Measurements from ENCODE around the gene RXFP4. TPM values are rescaled to one million over a fixed set of nuclear protein-coding genes. Genes with fewer than 3 reads are reported as not detected.

RXFP4 gene
- total and polyA plus RNA-seq, 9 of the 15 experiments (the other 6 are each of a cell fraction or from before 2014, with no cell fraction given) = 0.64 TPM; not detected in 8

GRCh38 chr1:155970531-155971167 is 29.2 kb downstream of the RXFP4 start (continued):
- TF ChIP-seq ZNF318 (IDR thresholded peaks at IDR 0.05; ENCODE audit: borderline replicate concordance in 1 of 2, low read depth in 1 of 2) (peak in 1 of 2 experiments; percentile 87; a peak in 2 of 4 replicates), BRCA1 (IDR thresholded peaks at IDR 0.05) (no peak), BRCA1 (CRISPR knock-in tag; IDR thresholded peaks at IDR 0.05) (no peak), SMAD4 (CRISPR knock-in tag; conservative IDR thresholded peaks at IDR 0.05) (peak; percentile 64), ZBTB8A (IDR thresholded peaks at IDR 0.05; ENCODE audit: partially characterized antibody) (no peak), ZNF12 (CRISPR knock-in tag; IDR thresholded peaks at IDR 0.05) (no peak), PHF20 (IDR thresholded peaks at IDR 0.05; ENCODE audit: partially characterized antibody) (peak; percentile 16), SAFB (IDR thresholded peaks at IDR 0.05; ENCODE audit: borderline replicate concordance, low read depth, low read length) (no peak), CREM (IDR thresholded peaks at IDR 0.05; ENCODE audit: low read depth) (peak; percentile 58; the same call in 1 of the 2 replicates), YY1 (IDR thresholded peaks at IDR 0.05; ENCODE audit: borderline replicate concordance in 1 of 3, control insufficient read depth in 1 of 3, extremely low read depth in 1 of 3, insufficient read depth in 3 of 3, insufficient read length in 1 of 3, insufficient replicate concordance in 2 of 3, low read depth in 1 of 3, low read length in 2 of 3) (peak in 2 of 3 experiments; percentile 43 to 59), ZNF146 (CRISPR knock-in tag; IDR thresholded peaks at IDR 0.05; ENCODE audit: unreplicated experiment) (no peak), COPS2 (conservative IDR thresholded peaks at IDR 0.05) (no peak), ZNF766 (CRISPR knock-in tag; conservative IDR thresholded peaks at IDR 0.05) (no peak), NFYB (IDR thresholded peaks at IDR 0.05; ENCODE audit: extremely low read depth, insufficient read length) (no peak), ZNF121 (CRISPR knock-in tag; conservative IDR thresholded peaks at IDR 0.05) (no peak), MLLT1 (IDR thresholded peaks at IDR 0.05) (peak; percentile 41 to 87; a peak in 3 of 4 replicates), RAD21 (CRISPR knock-in tag; conservative IDR thresholded peaks at IDR 0.05 in 1 of 2, IDR thresholded peaks at IDR 0.05 in 1 of 2) (peak in 1 of 2 experiments; percentile 18; a peak in 2 of 4 replicates), TCF7 (IDR thresholded peaks at IDR 0.05; ENCODE audit: borderline replicate concordance) (no peak)
